ENCODE measurements around the gene SLC22A17.

- TF ChIP-seq RAD21 (IDR thresholded peaks at IDR 0.05; ENCODE audit: low read length) (no peak), NFE2L2 (IDR thresholded peaks at IDR 0.05; ENCODE audit: low read depth, low read length) (no peak), CTCF (conservative IDR thresholded peaks at IDR 0.05; ENCODE audit: low read depth, low read length) (no peak), BHLHE40 (IDR thresholded peaks at IDR 0.05; ENCODE audit: low read depth, low read length) (no peak)
Measured at GRCh38 chr14:23344481-23344880, 8.2 kb downstream of the SLC22A17 start.
